ENCODE data around the gene ITGB1. TPM values are rescaled to one million over a fixed set of nuclear protein-coding genes. Genes with fewer than 3 reads are reported as not detected.

Gene ITGB1
- total and polyA plus RNA-seq, 9 of the 15 experiments (the other 6 are each of a cell fraction or from before 2014, with no cell fraction given) = 40.2 to 194 (median 155) TPM

- TF ChIP-seq, protein P1, sequence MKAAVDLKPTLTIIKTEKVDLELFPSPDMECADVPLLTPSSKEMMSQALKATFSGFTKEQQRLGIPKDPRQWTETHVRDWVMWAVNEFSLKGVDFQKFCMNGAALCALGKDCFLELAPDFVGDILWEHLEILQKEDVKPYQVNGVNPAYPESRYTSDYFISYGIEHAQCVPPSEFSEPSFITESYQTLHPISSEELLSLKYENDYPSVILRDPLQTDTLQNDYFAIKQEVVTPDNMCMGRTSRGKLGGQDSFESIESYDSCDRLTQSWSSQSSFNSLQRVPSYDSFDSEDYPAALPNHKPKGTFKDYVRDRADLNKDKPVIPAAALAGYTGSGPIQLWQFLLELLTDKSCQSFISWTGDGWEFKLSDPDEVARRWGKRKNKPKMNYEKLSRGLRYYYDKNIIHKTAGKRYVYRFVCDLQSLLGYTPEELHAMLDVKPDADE (conservative IDR thresholded peaks at IDR 0.05; ENCODE audit: control insufficient read depth, low read depth, low read length) = no peak; the same call in 1 of the 2 replicates
- TF ChIP-seq SIN3B (IDR thresholded peaks at IDR 0.05; ENCODE audit: low read depth) (peak; percentile 31; the same call in 1 of the 2 replicates), ZNF263 (CRISPR knock-in tag; IDR thresholded peaks at IDR 0.05; ENCODE audit: borderline replicate concordance) (no peak), PHF20 (IDR thresholded peaks at IDR 0.05; ENCODE audit: partially characterized antibody) (peak; percentile 40), ZNF512 (tag; IDR thresholded peaks at IDR 0.05) (no peak), SREBF1 (IDR thresholded peaks at IDR 0.05; ENCODE audit: borderline replicate concordance, low read depth, low read length) (no peak), PURB (CRISPR knock-in tag; IDR thresholded peaks at IDR 0.05; ENCODE audit: low read depth) (no peak), ZNF146 (CRISPR knock-in tag; IDR thresholded peaks at IDR 0.05; ENCODE audit: unreplicated experiment) (no peak), CCNT2 (IDR thresholded peaks at IDR 0.05; ENCODE audit: borderline replicate concordance, extremely low read depth, insufficient read length, low read depth, low read length) (peak; percentile 75), TOE1 (IDR thresholded peaks at IDR 0.05; ENCODE audit: borderline replicate concordance) (no peak; the same call in 1 of the 2 replicates), TOE1 (CRISPR knock-in tag; IDR thresholded peaks at IDR 0.05; ENCODE audit: borderline replicate concordance, low read depth) (no peak), ZNF124 (CRISPR knock-in tag; IDR thresholded peaks at IDR 0.05) (no peak)
- TF ChIP-seq, protein P2, sequence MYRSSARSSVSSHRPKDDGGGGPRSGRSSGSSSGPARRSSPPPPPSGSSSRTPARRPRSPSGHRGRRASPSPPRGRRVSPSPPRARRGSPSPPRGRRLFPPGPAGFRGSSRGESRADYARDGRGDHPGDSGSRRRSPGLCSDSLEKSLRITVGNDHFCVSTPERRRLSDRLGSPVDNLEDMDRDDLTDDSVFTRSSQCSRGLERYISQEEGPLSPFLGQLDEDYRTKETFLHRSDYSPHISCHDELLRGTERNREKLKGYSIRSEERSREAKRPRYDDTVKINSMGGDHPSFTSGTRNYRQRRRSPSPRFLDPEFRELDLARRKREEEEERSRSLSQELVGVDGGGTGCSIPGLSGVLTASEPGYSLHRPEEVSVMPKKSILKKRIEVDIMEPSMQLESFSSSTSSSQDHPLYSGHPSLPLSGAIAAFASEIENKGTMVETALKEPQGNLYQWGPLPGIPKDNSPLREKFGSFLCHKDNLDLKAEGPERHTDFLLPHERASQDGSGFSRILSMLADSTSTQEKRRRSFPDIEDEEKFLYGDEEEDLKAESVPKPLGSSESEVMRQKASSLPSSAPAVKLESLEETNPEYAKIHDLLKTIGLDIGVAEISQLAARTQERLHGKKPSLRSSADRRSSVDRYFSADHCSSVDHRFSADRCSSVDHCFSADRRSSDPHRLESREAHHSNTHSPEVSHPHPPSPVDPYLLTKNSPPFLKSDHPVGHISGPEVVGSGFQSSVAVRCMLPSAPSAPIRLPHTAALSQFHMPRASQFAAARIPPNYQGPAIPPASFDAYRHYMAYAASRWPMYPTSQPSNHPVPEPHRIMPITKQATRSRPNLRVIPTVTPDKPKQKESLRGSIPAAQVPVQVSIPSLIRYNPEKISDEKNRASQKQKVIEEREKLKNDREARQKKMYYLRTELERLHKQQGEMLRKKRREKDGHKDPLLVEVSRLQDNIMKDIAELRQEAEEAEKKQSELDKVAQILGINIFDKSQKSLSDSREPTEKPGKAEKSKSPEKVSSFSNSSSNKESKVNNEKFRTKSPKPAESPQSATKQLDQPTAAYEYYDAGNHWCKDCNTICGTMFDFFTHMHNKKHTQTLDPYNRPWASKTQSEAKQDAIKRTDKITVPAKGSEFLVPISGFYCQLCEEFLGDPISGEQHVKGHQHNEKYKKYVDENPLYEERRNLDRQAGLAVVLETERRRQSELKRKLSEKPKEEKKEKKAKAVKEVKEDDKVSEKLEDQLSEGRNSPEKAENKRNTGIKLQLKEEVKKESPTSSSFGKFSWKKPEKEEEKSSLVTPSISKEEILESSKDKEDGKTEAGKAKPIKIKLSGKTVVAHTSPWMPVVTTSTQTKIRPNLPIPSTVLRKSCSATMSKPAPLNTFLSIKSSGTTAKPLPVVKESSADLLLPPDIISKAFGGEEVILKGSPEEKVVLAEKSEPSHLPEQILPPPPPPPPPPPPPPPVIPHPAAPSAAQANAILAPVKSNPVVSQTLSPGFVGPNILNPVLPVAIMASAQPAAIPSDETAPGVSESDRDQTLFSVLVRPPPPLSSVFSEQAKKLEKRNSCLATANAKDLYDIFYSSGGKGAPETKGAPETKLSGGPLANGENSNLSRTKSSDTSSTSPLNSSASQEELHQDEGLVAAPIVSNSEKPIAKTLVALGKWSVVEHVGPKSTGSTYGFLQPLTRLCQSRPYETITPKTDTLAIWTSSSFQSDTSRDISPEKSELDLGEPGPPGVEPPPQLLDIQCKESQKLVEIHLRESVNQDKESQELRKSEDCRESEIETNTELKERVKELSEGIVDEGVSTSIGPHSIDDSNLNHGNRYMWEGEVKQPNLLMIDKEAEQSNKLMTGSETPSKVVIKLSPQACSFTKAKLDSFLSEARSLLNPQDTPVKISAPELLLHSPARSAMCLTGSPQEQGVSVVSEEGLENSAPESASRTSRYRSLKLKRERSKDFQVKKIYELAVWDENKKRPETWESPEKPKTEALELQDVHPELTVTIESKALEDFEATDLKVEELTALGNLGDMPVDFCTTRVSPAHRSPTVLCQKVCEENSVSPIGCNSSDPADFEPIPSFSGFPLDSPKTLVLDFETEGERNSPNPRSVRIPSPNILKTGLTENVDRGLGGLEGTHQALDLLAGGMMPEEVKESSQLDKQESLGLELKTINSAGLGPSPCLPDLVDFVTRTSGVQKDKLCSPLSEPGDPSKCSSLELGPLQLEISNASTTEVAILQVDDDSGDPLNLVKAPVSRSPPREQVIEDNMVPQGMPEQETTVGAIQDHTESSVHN (IDR thresholded peaks at IDR 0.05; ENCODE audit: borderline replicate concordance in 1 of 2, low read depth in 1 of 2) = no peak
Observed at GRCh38 chr10:32958085-32959005, at the start of gene ITGB1 (continued).
